H1 (cell line): ENCODE measurements around the gene ZNF619. TPM values are rescaled to one million over a fixed set of nuclear protein-coding genes. Genes with fewer than 3 reads are reported as not detected.

Source experiments
- CTCF ChIA-PET: fragments of 300-600 bp; sonication (Branson Sonifier 250); formaldehyde crosslinking; loops from one replicate; lab custom pipeline; 2021; ENCODE audit not compliant: partially characterized antibody; lab: Charles Lee
- POLR2A ChIA-PET: fragments of 300-600 bp; sonication (Branson Sonifier 250); formaldehyde crosslinking; loops from one replicate; lab custom pipeline; 2021; ENCODE audit warnings: inconsistent platforms; ENCODE audit not compliant: partially characterized antibody; lab: Charles Lee
- DNase-seq, 2 experiments: peaks; one replicate each; pipeline versions ENCODE4 v3.0.0 to v3.0.0-alpha.2; 2010 to 2022; ENCODE audit warnings: low spot score in 2 of 2, low read depth in 1 of 2, mixed read lengths in 1 of 2
- FAIRE-seq: peaks from 2 replicates; lab custom pipeline; 2011; peaks lifted over from hg19 to GRCh38; lab: Jason Lieb, UNC
- H2AFZ ChIP-seq: 2 replicates; pipeline ENCODE4 v1.8.1; 2012; ENCODE audit warnings: low read length, inconsistent platforms
- H2AK5ac ChIP-seq: 2 replicates; pipeline ENCODE4 v1.6.1; 2013; ENCODE audit warnings: low read depth, low read length
- H2BK120ac ChIP-seq: replicated peaks from 2 replicates; pipeline ENCODE3; 2013; ENCODE audit warnings: low read depth, low read length, inconsistent platforms
- H2BK12ac ChIP-seq: 2 replicates; pipeline ENCODE4 v1.6.1; 2013; ENCODE audit warnings: low read depth, low read length
- H2BK15ac ChIP-seq: 2 replicates; pipeline ENCODE4 v1.6.1; 2013; ENCODE audit warnings: low read length
- H2BK20ac ChIP-seq: 2 replicates; pipeline ENCODE4 v1.6.1; 2013; ENCODE audit warnings: low read length
- H2BK5ac ChIP-seq: 2 replicates; pipeline ENCODE4 v1.6.1; 2013; ENCODE audit warnings: low read depth, low read length
- H3K14ac ChIP-seq: 2 replicates; pipeline ENCODE4 v1.6.1; 2013; ENCODE audit warnings: inconsistent platforms; ENCODE audit not compliant: insufficient read length
- H3K18ac ChIP-seq: 2 replicates; pipeline ENCODE4 v1.6.1; 2013; ENCODE audit warnings: low read length; ENCODE audit errors: extremely low read depth
- H3K23ac ChIP-seq: 2 replicates; pipeline ENCODE4 v1.6.1; 2013; ENCODE audit warnings: inconsistent platforms; ENCODE audit not compliant: insufficient read length
- H3K23me2 ChIP-seq: 2 replicates; pipeline ENCODE4 v1.6.1; 2013; ENCODE audit warnings: low read depth, low read length
- H3K27ac ChIP-seq: 2 replicates; pipeline ENCODE4 v1.6.1; 2011; ENCODE audit warnings: low read depth, low read length, inconsistent platforms
- H3K27me3 ChIP-seq, 4 experiments: replicated peaks in 1 of 4; 1 replicate in 1 of 4; 2 replicates in 3 of 4; pipeline versions ENCODE4 v1.6.1 to v1.8.1; 2011 to 2013; ENCODE audit warnings: low read length in 3 of 4, mild to moderate bottlenecking in 3 of 4, inconsistent platforms in 2 of 4, mixed read lengths in 2 of 4, moderate library complexity in 1 of 4; ENCODE audit not compliant: control insufficient read depth in 3 of 4, insufficient read depth in 3 of 4; ENCODE audit errors: extremely low read depth in 1 of 4
- H3K36me3 ChIP-seq, 4 experiments: 2 replicates each; pipeline versions ENCODE4 v1.6.1 to v1.8.1; 2011 to 2013; ENCODE audit warnings: mild to moderate bottlenecking in 4 of 4, low read length in 3 of 4, moderate library complexity in 2 of 4, control low read depth in 1 of 4, inconsistent platforms in 1 of 4; ENCODE audit not compliant: insufficient read depth in 4 of 4, control insufficient read depth in 2 of 4
- H3K4ac ChIP-seq: replicated peaks from 2 replicates; pipeline ENCODE3; 2013; ENCODE audit warnings: low read length, low read depth, mixed read lengths, inconsistent platforms; ENCODE audit not compliant: insufficient read length
- H3K4me1 ChIP-seq, 4 experiments: replicated peaks in 1 of 4; 1 replicate in 1 of 4; 2 replicates in 3 of 4; pipeline versions ENCODE4 v1.6.1 to v1.8.1; 2011 to 2013; ENCODE audit warnings: low read length in 3 of 4, inconsistent platforms in 2 of 4, mixed read lengths in 1 of 4; ENCODE audit not compliant: insufficient read depth in 4 of 4, control insufficient read depth in 3 of 4
- H3K4me2 ChIP-seq, 2 experiments: 2 replicates each; pipeline versions ENCODE4 v1.6.1 to v1.8.1; 2011 to 2013; ENCODE audit warnings: low read depth in 2 of 2, low read length in 2 of 2, control low read depth in 1 of 2, inconsistent platforms in 1 of 2, mild to moderate bottlenecking in 1 of 2; ENCODE audit not compliant: insufficient read depth in 1 of 2
- H3K4me3 ChIP-seq, 4 experiments: fragments of 200-600, 300-600 bp in 1 of 4; sonication (generic), shearing (Covaris generic), sonication (Bioruptor Twin) in 1 of 4; 2 replicates each; pipeline versions ENCODE4 v1.5.1 to v1.8.1; 2011 to 2016; ENCODE audit warnings: low read length in 4 of 4, low read depth in 3 of 4, control low read depth in 2 of 4, inconsistent platforms in 2 of 4, mild to moderate bottlenecking in 2 of 4, mixed read lengths in 1 of 4, moderate library complexity in 1 of 4; ENCODE audit not compliant: insufficient read depth in 2 of 4; ENCODE audit errors: extremely low read depth in 1 of 4
- H3K56ac ChIP-seq: replicated peaks from 2 replicates; pipeline ENCODE3; 2013; ENCODE audit warnings: low read depth, mild to moderate bottlenecking, mixed read lengths, low read length, inconsistent platforms; ENCODE audit not compliant: insufficient read length
- H3K79me1 ChIP-seq: 2 replicates; pipeline ENCODE4 v1.6.1; 2013; ENCODE audit warnings: low read depth, low read length, control low read depth
- H3K79me2 ChIP-seq, 2 experiments: 2 replicates each; pipeline versions ENCODE4 v1.6.1 to v1.8.1; 2012 to 2013; ENCODE audit warnings: low read length in 2 of 2, mild to moderate bottlenecking in 2 of 2, inconsistent platforms in 1 of 2; ENCODE audit not compliant: insufficient read depth in 2 of 2, control insufficient read depth in 1 of 2
- H3K9ac ChIP-seq, 4 experiments: replicated peaks in 1 of 4; 1 replicate in 1 of 4; 2 replicates in 3 of 4; pipeline versions ENCODE4 v1.6.1 to v1.8.1; 2011 to 2013; ENCODE audit warnings: low read depth in 3 of 4, low read length in 3 of 4, control low read depth in 2 of 4, mild to moderate bottlenecking in 2 of 4, moderate library complexity in 2 of 4, inconsistent platforms in 1 of 4; ENCODE audit errors: extremely low read depth in 1 of 4
- H3K9me3 ChIP-seq, 2 experiments: 2 replicates each; pipeline versions ENCODE4 v1.6.1 to v1.8.1; 2012 to 2013; ENCODE audit warnings: mild to moderate bottlenecking in 2 of 2, moderate library complexity in 2 of 2, control low read depth in 1 of 2, inconsistent platforms in 1 of 2, low read depth in 1 of 2, low read length in 1 of 2, mixed read lengths in 1 of 2; ENCODE audit not compliant: insufficient read depth in 2 of 2
- H4K20me1 ChIP-seq, 2 experiments: replicated peaks in 1 of 2; 2 replicates each; pipeline versions ENCODE3 to v1.8.1; 2011 to 2013; ENCODE audit warnings: inconsistent platforms in 2 of 2, low read length in 2 of 2, mild to moderate bottlenecking in 1 of 2; ENCODE audit not compliant: insufficient read depth in 2 of 2, control insufficient read depth in 1 of 2
- H4K5ac ChIP-seq: 2 replicates; pipeline ENCODE4 v1.6.1; 2013; ENCODE audit warnings: low read length, low read depth, mixed read lengths, inconsistent platforms; ENCODE audit not compliant: insufficient read length
- H4K8ac ChIP-seq: 2 replicates; pipeline ENCODE4 v1.8.0; 2013; ENCODE audit warnings: mild to moderate bottlenecking, moderate library complexity, low read length, inconsistent platforms; ENCODE audit not compliant: insufficient read depth; ENCODE audit errors: extremely low read depth
- H4K91ac ChIP-seq: replicated peaks from 2 replicates; pipeline ENCODE3; 2013; ENCODE audit warnings: low read length, mixed read lengths, inconsistent platforms; ENCODE audit not compliant: insufficient read length
- KDM4A ChIP-seq: IDR thresholded peaks from one replicate; pipeline ENCODE4 v1.7.1; 2012; ENCODE audit warnings: low read depth, mild to moderate bottlenecking, moderate library complexity, low read length, inconsistent platforms; ENCODE audit not compliant: severe bottlenecking
- ZNF274 ChIP-seq: IDR thresholded peaks from 2 replicates; pipeline ENCODE4 v1.7.0; 2012; ENCODE audit warnings: low read length, borderline replicate concordance; ENCODE audit errors: extremely low read depth
- WGBS, 2 experiments: shearing (Covaris generic) in 1 of 2; methylation state at CpG; one replicate each; pipeline versions ENCODE4 v1.1.6 to v1.1.7; 2013 to 2015; ENCODE audit warnings: low lambda C conversion rate in 2 of 2, mixed read lengths in 2 of 2, inconsistent platforms in 1 of 2, low coverage in 1 of 2, missing lambda C conversion rate in 1 of 2; ENCODE audit not compliant: insufficient replicate concordance in 2 of 2, insufficient coverage in 1 of 2, insufficient read length in 1 of 2; ENCODE audit errors: extremely low coverage in 1 of 2, missing lambda C conversion rate in 1 of 2; 5-methylcytosine and 5-hydroxymethylcytosine counted together
- polyA plus RNA-seq, 7 experiments: library from polyadenylated mRNA; depleted of rRNA in 3 of 7; stranded (reverse) in 5 of 7; unstranded in 2 of 7; fragments of >200 nt in 5 of 7; fragments of 200-250 nt in 2 of 7; gene quantifications; 1 replicate in 5 of 7; 2 replicates in 1 of 7; 4 replicates in 1 of 7; pipeline versions ENCODE4 v1.2.1 to v1.2.3, GENCODE V29; 2011 to 2013; ENCODE audit warnings: missing spikeins in 2 of 7, mixed read lengths in 2 of 7
- total RNA-seq: library from RNA; stranded (reverse); fragmentation: NEBNext Ultra II Directional; extraction: Animal tissue kit (Norgen Biotek cat#: 25700); gene quantifications from 2 replicates; pipeline ENCODE4 v1.2.1, GENCODE V29; 2021

The ZNF619 gene
- total and polyA plus RNA-seq, 2 of the 8 experiments (the other 6 are each of a cell fraction or from before 2014, with no cell fraction given), result 2.3 to 8.2 TPM

DNA sequence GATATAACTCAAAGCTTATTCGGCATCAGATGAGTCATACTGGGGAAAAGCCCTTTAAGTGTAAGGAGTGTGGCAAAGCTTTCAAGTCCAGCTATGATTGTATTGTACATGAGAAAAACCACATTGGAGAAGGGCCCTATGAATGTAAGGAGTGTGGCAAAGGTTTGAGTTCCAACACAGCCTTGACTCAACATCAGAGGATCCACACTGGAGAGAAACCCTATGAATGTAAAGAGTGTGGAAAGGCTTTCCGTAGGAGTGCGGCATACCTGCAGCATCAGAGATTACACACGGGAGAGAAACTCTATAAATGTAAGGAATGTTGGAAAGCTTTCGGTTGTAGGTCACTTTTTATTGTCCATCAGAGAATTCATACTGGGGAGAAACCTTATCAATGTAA is 55.3 kb downstream of the ZNF619 start:
- no peak overlapping the region for H4K91ac ChIP-seq
- H3K4ac ChIP-seq, result no peak overlapping the region
- no peak overlapping the region for H4K8ac ChIP-seq
- TF ChIP-seq KDM4A (no peak), ZNF274 (peak; percentile 35; the same call in 1 of the 2 replicates)
- H4K20me1 ChIP-seq, result peaks cover 0 to 2% of the 10 kb centered on the region in 2 experiments
- H3K56ac ChIP-seq, result no peak overlapping the region
- no peak overlapping the region for H3K27ac ChIP-seq
- H3K79me1 ChIP-seq, result peaks cover 2% of the 10 kb centered on the region; the same call in 1 of the 2 replicates
- no peaks in the 10 kb centered on the region for H3K4me1 ChIP-seq
- no peak overlapping the region for H2BK15ac ChIP-seq
- ChIA-PET CTCF (interaction anchor here (1.9 kb wide), 1 partner anchor 52 kb away, joined by 5 read pairs; no protein-coding TSS in a partner anchor), POLR2A (interaction anchor here (5.6 kb wide), 1 partner anchor 7 kb away, joined by 37 read pairs; the partner anchor contains the start of gene ZNF621)
- no peak overlapping the region for H3K18ac ChIP-seq
- no peak overlapping the region for H3K9ac ChIP-seq
- no peak overlapping the region for H2BK12ac ChIP-seq
- H3K23me2 ChIP-seq, result no peaks in the 10 kb centered on the region
- no peak overlapping the region for H2BK20ac ChIP-seq
- H4K5ac ChIP-seq, result no peak overlapping the region
- peaks cover 11 to 63% (median 35%) of the 10 kb centered on the region in 4 experiments for H3K36me3 ChIP-seq
- peaks cover 0 to 6% of the 10 kb centered on the region in 2 experiments; a peak in 2 of 4 replicates for H3K79me2 ChIP-seq
- H3K27me3 ChIP-seq, result no peaks in the 10 kb centered on the region
- H2AFZ ChIP-seq, result no peak overlapping the region
- no peak overlapping the region for H3K23ac ChIP-seq
- no peak overlapping the region for H3K4me2 ChIP-seq
- no peak overlapping the region for H2BK120ac ChIP-seq
- WGBS, 2 experiments, result 92% methylated on average over 5 of the region's 5 CpGs; no CpG with 5 or more reads in 1 of the 2 experiments
- H3K14ac ChIP-seq, result no peak overlapping the region
- peaks cover 5 to 12% of the 10 kb centered on the region in 2 experiments; a peak in 2 of 4 replicates for H3K9me3 ChIP-seq
- H2BK5ac ChIP-seq, result no peak overlapping the region
- no peak overlapping the region for H3K4me3 ChIP-seq
- DNase-seq (no peak), FAIRE-seq (no peak)
- H2AK5ac ChIP-seq, result no peak overlapping the region
